Stimulated activated CD8-positive, alpha-beta memory T cell treated with anti-CD3 and anti-CD28 coated beads, Interleukin-7, amount 100 ng/mL, for 48 hours (primary cell): Measurements from ENCODE around the gene FOXL2.
A peak's percentile ranks its signal among the peaks of the same experiment; 100 is the strongest.
"Not testable (repeated sequence)": the region's sequence is repeated elsewhere in the genome, so short reads cannot be mapped to it uniquely, and the experiment has no call there.

Experiments used
- DNase-seq, 2 donors: peaks; one replicate each; pipeline ENCODE4 v3.0.0-alpha.2; 2020; ENCODE audit warnings: low read depth in 1 of 2; ENCODE audit errors: extremely low read depth in 1 of 2

The FOXL2 gene

GRCh38 chr3:138933981-138934691 is 12.8 kb downstream of the FOXL2 start:
- no peak for DNase-seq

DNA sequence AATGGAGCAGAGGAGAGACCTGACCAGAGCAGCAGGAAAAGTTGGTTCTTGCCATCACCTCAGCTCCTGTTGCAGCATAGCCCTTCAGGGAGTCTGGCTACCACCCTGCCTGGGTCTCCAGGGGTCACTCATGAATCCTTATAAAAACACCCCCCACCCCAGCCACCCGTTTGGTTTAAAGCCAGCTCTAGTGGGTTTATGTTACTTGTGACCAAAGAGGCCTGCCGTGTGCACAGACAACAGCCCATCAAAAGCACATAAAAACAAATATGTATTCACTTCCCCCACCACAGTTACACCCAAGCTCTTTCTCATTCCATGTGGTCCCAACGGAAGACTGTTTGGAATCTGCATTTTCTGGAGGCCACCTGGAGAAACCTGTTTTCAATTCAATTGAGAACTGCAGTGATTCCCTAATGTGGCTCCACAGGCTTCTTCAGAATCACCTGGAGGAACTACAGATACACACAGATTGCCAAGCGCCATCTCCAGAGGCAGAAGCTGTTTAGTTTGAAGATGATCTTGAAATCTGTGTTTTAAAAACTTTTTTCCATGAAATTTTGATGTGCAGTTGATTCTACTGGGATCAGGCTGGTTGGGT is 13.8 kb downstream of the FOXL2 start:
- no peak for DNase-seq

DNA sequence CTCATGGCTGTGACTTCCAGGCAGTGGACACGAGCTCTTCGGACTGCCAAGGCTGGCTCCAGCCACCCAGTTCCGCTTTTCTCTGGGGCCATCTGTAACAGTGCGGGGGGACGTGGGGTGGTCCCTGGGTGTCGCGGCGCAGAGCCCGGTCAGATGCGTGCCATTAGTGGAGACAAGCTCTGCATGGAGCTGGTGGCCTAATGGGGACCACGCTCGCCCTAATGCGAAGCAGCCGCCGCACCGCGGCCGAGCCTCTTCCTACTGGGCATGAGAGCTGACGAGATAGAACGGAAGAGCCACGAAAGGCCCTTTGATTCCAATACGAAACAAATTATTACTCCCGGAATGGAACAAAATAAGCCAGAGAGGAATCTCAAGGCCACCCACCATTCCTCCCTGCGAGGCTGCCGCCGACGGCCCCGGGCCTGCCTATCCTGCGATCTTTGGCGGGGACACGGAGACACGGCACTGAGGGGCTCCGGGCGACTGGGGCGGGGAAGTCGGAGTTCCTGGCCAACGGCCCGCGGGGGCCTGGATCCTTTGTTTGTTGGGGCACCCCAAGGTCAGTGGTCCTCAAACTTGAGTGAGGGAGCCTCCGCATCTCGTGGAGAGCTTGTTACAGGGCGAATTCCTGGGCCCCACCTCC is 18.1 kb downstream of the FOXL2 start:
- no peak for DNase-seq

GRCh38 chr3:138923531-138923994 is 23.4 kb downstream of the FOXL2 start:
- DNase-seq: peak in 1 of 2 donors; percentile 69

- not testable (repeated sequence) for DNase-seq
Observed at GRCh38 chr3:138922400-138922799, 24.5 kb downstream of the FOXL2 start.

DNA sequence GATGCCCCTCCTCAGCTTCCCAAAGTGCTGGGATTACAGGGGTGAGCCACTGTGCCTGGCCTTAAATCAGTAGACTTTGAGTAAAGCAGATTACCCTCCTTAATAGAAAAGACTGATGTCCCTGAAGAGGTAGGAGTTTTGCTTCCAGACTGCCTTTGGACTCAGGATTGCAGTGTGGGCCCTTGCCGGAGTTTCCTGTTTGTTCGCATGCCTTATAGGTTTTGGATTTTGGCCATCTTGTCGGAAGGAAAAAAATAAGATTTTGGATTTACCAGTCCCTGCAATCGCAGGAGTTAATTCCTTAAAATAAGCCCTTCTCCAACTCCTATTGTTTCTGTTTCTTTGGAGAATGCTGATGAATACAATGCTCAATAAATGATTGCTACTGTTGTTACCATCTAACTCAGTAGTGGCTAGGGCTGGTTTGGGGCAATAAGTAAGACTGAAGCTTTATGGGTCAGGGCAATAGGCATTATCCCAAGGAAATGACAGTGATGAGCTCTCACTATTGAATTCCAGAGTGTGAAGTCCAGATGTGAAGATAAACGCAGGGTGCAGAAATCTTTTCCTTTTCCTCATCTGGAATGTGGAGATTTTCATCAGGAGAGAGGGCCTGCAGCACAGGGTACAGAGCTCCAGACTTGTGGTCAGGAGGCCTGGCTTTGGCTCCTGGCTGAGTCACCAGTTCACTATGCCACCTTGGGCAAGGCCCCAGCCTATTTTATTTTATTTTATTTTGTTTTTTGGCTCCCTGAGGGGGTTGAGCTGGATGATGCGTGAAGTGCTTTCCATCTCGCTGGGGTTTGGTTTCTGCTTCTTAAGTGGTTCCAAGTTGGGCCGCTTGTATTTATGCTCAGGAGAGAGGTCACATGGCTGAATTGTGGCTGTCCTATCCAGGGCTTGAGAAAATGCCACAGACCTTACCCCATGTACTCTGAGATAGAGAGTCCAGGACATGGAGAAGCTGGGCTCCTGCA is 25.3 kb downstream of the FOXL2 start:
- no peak for DNase-seq

- DNase-seq: no peak
Observed at GRCh38 chr3:138919325-138919724, 27.6 kb downstream of the FOXL2 start.

- DNase-seq: no peak
Observed at GRCh38 chr3:138916824-138917223, 30.1 kb downstream of the FOXL2 start.

- peak; percentile 64 to 68 for DNase-seq
Observed at GRCh38 chr3:138915503-138916498, 31.1 kb downstream of the FOXL2 start.

GRCh38 chr3:138914870-138915502 is 32.0 kb downstream of the FOXL2 start:
- no peak for DNase-seq

DNA sequence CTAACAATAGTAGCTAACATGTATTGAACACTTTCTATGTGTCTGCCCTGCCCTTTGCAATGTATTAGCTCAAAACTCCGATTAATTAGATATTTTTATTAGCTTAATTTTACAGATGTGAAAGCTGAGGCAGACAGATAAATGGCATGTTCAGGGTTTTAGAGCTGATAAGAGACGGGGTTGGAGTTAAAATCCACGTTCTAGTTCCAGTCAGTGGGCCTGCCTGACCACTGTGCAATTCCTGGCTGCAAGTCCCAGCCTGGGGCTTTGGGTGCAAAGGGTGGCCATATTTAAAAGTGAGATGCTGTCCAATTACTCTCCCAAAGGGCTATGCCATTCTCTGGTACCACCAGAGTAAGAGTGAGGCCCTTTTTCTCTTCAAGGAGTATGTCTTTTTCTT is 33.2 kb downstream of the FOXL2 start:
- no peak for DNase-seq

GRCh38 chr3:138912237-138912636 is 34.7 kb downstream of the FOXL2 start:
- no peak for DNase-seq

GRCh38 chr3:138911621-138912020 is 35.3 kb downstream of the FOXL2 start:
- DNase-seq: no peak

GRCh38 chr3:138909904-138910303 is 37.0 kb downstream of the FOXL2 start:
- no peak for DNase-seq

- DNase-seq: no peak
Observed at GRCh38 chr3:138908846-138909245, 38.1 kb downstream of the FOXL2 start.

- DNase-seq: no peak
Observed at GRCh38 chr3:138907539-138907938, 39.4 kb downstream of the FOXL2 start.

- no peak for DNase-seq
Observed at GRCh38 chr3:138902171-138902570, 44.8 kb downstream of the FOXL2 start.

- DNase-seq: no peak
Observed at GRCh38 chr3:138901567-138901966, 45.4 kb downstream of the FOXL2 start.

- no peak for DNase-seq
Observed at GRCh38 chr3:138899351-138899991, 47.5 kb downstream of the FOXL2 start.
